ENCODE measurements around the gene PTK7. TPM values are rescaled to one million over a fixed set of nuclear protein-coding genes. Genes with fewer than 3 reads are reported as not detected.

The PTK7 gene
- total and polyA plus RNA-seq, 8 donors = 4.0 to 64.9 (median 27.4) TPM

DNA sequence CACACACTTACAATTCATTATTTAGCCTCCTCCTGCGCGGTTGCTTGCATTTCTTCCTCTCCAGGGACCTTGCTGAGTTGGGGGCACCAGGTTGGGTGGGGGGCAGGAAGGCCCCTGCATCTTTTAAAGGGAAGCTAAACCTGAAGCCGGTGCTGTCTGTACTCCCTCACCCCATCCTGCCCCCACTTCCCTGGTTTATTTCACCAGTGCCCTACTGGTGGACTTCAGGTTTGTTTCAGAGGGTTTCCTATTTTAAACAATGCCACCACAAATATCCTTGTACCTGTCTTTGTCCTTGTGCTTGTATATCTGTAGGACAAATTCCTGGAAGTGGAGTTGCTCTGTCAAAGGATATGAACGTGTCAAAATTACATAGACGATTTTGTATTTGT, 21.0 kb downstream of the PTK7 start:
- intact Hi-C loops (cut with DNase I; ENCODE audit: low total_unique reads) = no loop called here
- Histone ChIP-seq H3K9me3 (no peaks in the 10 kb centered on the region), H3K4me1 (peaks cover 20 to 48% (median 39%) of the 10 kb centered on the region in 4 donors), H3K27ac (peak overlapping the region; percentile 37 to 78 (median 67)), H3K4me3 (no peak overlapping the region), H3K36me3 (no peaks in the 10 kb centered on the region), H3K27me3 (no peaks in the 10 kb centered on the region)
- DNase-seq = no peak
- TF ChIP-seq, protein P1, sequence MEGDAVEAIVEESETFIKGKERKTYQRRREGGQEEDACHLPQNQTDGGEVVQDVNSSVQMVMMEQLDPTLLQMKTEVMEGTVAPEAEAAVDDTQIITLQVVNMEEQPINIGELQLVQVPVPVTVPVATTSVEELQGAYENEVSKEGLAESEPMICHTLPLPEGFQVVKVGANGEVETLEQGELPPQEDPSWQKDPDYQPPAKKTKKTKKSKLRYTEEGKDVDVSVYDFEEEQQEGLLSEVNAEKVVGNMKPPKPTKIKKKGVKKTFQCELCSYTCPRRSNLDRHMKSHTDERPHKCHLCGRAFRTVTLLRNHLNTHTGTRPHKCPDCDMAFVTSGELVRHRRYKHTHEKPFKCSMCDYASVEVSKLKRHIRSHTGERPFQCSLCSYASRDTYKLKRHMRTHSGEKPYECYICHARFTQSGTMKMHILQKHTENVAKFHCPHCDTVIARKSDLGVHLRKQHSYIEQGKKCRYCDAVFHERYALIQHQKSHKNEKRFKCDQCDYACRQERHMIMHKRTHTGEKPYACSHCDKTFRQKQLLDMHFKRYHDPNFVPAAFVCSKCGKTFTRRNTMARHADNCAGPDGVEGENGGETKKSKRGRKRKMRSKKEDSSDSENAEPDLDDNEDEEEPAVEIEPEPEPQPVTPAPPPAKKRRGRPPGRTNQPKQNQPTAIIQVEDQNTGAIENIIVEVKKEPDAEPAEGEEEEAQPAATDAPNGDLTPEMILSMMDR (IDR thresholded peaks at IDR 0.05) = no peak
- no peak for TF ChIP-seq POLR2AphosphoS5 (IDR thresholded peaks at IDR 0.05)
- TF ChIP-seq POLR2A (IDR thresholded peaks at IDR 0.05) = no peak
- TF ChIP-seq EP300 (IDR thresholded peaks at IDR 0.05) = no peak
- whole genome bisulfite sequencing, 5 donors = 20 to 42% (median 24%) methylated on average over 5 of the region's 5 CpGs

DNA sequence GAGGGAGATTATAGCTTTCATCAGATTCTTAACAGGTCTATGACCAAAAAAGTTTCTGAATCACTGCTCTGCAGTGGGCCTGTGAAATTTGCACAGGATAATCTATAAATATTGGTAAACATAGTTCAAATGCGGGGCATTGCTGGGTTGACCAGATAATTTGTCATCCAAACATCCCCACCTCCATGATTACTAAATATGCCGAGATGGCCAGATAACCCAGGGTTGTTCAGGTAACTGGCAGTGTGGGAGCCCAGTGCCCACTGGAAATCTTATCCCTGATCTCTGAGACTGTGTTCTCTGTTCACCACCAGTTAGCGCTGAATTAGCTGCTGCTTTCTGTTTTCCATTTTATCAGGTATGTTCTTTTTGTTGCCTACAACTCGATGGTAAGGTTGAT, 21.4 kb downstream of the PTK7 start:
- Histone ChIP-seq H3K9me3 (no peaks in the 10 kb centered on the region), H3K27ac (peak overlapping the region in 4 of 5 donors; percentile 58 to 78 (median 68)), H3K27me3 (no peaks in the 10 kb centered on the region), H3K4me1 (peaks cover 20 to 48% (median 39%) of the 10 kb centered on the region in 4 donors), H3K4me3 (no peak overlapping the region), H3K36me3 (no peaks in the 10 kb centered on the region)
- 37 to 63% (median 51%) methylated on average over 4 of the region's 4 CpGs for WGBS, 5 donors
- no peak for TF ChIP-seq POLR2AphosphoS5 (IDR thresholded peaks at IDR 0.05)
- no peak for DNase-seq
- intact Hi-C loops (cut with DNase I; ENCODE audit: low total_unique reads) = no loop called here

DNA sequence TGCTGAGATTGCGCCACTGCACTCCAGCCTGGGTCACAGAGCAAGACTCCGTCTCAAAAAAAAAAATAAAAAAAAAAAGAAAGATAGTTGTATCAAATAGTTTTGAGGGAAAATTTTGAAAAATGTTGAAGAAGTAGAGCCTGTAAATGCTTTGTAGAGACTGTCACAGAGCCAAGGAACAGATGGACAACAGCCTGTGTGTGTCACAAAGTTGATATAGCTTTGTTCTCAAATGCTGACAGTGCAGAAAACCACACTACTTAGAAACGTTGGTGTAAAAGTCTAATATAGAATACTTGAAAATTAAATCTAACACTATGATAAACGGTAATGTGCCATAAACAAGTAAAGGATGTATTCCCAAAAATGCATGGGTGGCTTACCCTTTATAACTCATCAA, 25.4 kb downstream of the PTK7 start:
- WGBS, 5 donors = 70 to 75% (median 74%) methylated on average over 4 of the region's 4 CpGs
- H3K9me3 ChIP-seq = no peaks in the 10 kb centered on the region
- H3K4me3 ChIP-seq = no peak overlapping the region
- H3K36me3 ChIP-seq = no peaks in the 10 kb centered on the region
- peaks cover 9 to 20% (median 16%) of the 10 kb centered on the region in 4 donors for H3K4me1 ChIP-seq
- H3K27me3 ChIP-seq = no peaks in the 10 kb centered on the region
- TF ChIP-seq, protein P1 (IDR thresholded peaks at IDR 0.05) = no peak
- no peak for TF ChIP-seq POLR2A (IDR thresholded peaks at IDR 0.05)
- no peak for TF ChIP-seq POLR2AphosphoS5 (IDR thresholded peaks at IDR 0.05)
- TF ChIP-seq EP300 (IDR thresholded peaks at IDR 0.05) = no peak
- intact Hi-C loops (cut with DNase I; ENCODE audit: low total_unique reads) = no loop called here
- DNase-seq = peak in 1 of 2 donors; percentile 61
- H3K27ac ChIP-seq = no peak overlapping the region

DNA sequence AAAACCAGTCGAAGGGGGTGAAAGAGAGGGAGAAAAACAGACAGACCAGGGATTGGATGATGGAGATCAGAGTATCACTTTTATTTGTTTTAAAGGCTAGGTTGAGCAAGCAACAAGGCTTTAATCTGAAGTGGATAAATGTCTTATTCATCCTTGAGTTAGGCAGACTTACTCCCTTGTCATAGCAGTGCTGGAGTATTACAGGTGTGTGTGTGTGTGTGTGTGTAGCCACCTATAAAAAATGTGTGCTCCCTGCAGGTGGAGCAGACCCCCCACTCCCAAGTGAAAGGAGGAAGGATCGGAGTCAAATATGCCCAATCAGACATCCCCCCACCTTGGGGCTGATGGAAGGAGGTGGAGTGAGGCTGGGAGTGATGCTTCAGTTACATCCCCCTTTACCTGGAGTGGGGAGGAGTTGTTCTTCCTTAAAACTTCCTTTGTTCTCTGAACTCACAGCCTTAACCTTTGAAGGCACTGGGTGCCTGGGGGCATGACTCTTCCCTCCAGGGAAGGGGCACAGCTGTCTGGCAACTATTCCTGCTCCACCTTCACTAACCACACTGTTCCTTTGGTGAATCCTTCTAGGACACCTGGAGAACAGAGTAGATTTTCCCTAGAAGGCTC, 27.3 kb downstream of the PTK7 start:
- WGBS, 5 donors = 45 to 79% (median 74%) methylated on average over 2 of the region's 2 CpGs
- peaks cover 0 to 1% (median 0%) of the 10 kb centered on the region in 4 donors for H3K4me1 ChIP-seq
- no peak overlapping the region for H3K27ac ChIP-seq

More for the DNA sequence above, 27.3 kb downstream of the PTK7 start:
- TF ChIP-seq POLR2A (IDR thresholded peaks at IDR 0.05) (no peak), POLR2AphosphoS5 (IDR thresholded peaks at IDR 0.05) (no peak), EP300 (IDR thresholded peaks at IDR 0.05) (no peak)
- TF ChIP-seq, protein P1 (IDR thresholded peaks at IDR 0.05) = no peak
- Histone ChIP-seq H3K4me3 (no peak overlapping the region), H3K36me3 (no peaks in the 10 kb centered on the region), H3K9me3 (no peaks in the 10 kb centered on the region), H3K27me3 (no peaks in the 10 kb centered on the region)
- intact Hi-C loops (cut with DNase I; ENCODE audit: low total_unique reads) = no loop called here
- DNase-seq = no peak
